GM23338 (cell line): ENCODE measurements around the gene OR4E1. TPM values are rescaled to one million over a fixed set of nuclear protein-coding genes. Genes with fewer than 3 reads are reported as not detected.

Experiments used
- ATAC-seq: fragments of 200-7000 bp; cut with Tn5 transposase; 3 replicates; pipeline ENCODE4 v1.9.1; 2020
- DNase-seq: peaks from one replicate; pipeline ENCODE4 v3.0.0-alpha.2; 2015; ENCODE audit warnings: low spot score
- H2AFZ ChIP-seq: fragments of 200-600 bp; sonication (generic); 2 replicates; pipeline ENCODE4 v1.8.0; 2016; ENCODE audit warnings: antibody characterized with exemption, mild to moderate bottlenecking, moderate library complexity
- H3F3A ChIP-seq: fragments of 200-600 bp; sonication (generic); replicated peaks from 2 replicates; pipeline ENCODE4 v1.8.0; 2017; ENCODE audit warnings: antibody characterized with exemption, mixed run types, low read depth
- H3K27ac ChIP-seq: fragments of 200-600 bp; sonication (generic); 2 replicates; pipeline ENCODE4 v1.6.1; 2016; ENCODE audit warnings: low read depth
- H3K27me3 ChIP-seq: fragments of 200-600 bp; sonication (generic); 2 replicates; pipeline ENCODE4 v1.8.0; 2016; ENCODE audit warnings: mild to moderate bottlenecking, mixed run types, moderate library complexity; ENCODE audit not compliant: insufficient read depth
- H3K36me3 ChIP-seq: fragments of 200-600 bp; sonication (generic); 2 replicates; pipeline ENCODE4 v1.8.0; 2016; ENCODE audit warnings: mild to moderate bottlenecking; ENCODE audit not compliant: insufficient read depth
- H3K4me1 ChIP-seq: fragments of 200-600 bp; sonication (generic); 2 replicates; pipeline ENCODE4 v1.8.0; 2016; ENCODE audit warnings: mild to moderate bottlenecking, moderate library complexity; ENCODE audit not compliant: insufficient read depth
- H3K4me2 ChIP-seq: fragments of 200-600 bp; sonication (generic); 2 replicates; pipeline ENCODE4 v1.7.1; 2017; ENCODE audit warnings: mixed run types
- H3K4me3 ChIP-seq: fragments of 200-600 bp; sonication (generic); 2 replicates; pipeline ENCODE4 v1.6.1; 2016; ENCODE audit warnings: mixed run types
- H3K79me2 ChIP-seq: fragments of 200-600 bp; sonication (generic); replicated peaks from 2 replicates; pipeline ENCODE4 v1.8.0; 2017; ENCODE audit warnings: mild to moderate bottlenecking; ENCODE audit not compliant: insufficient read depth
- H3K9me2 ChIP-seq: fragments of 200-600 bp; sonication (generic); 2 replicates; pipeline ENCODE4 v1.8.0; 2017; ENCODE audit not compliant: insufficient read depth
- H4K20me1 ChIP-seq: fragments of 200-600 bp; sonication (generic); replicated peaks from 2 replicates; pipeline ENCODE4 v1.8.0; 2017; ENCODE audit warnings: mild to moderate bottlenecking; ENCODE audit not compliant: insufficient read depth
- H3K27ac Mint-ChIP-seq: 2 replicates; pipeline ENCODE4 v1.8.0; 2020; ENCODE audit warnings: inconsistent platforms, mild to moderate bottlenecking, moderate library complexity, mixed read lengths
- H3K27me3 Mint-ChIP-seq: 3 replicates; pipeline ENCODE4 v1.8.0; 2022; ENCODE audit warnings: low read depth, mild to moderate bottlenecking, moderate library complexity, mixed read lengths, inconsistent platforms; ENCODE audit not compliant: insufficient read depth, poor library complexity
- H3K36me3 Mint-ChIP-seq: 3 replicates; pipeline ENCODE4 v1.8.0; 2021; ENCODE audit warnings: low read depth, mild to moderate bottlenecking, inconsistent platforms, moderate library complexity, mixed read lengths
- H3K4me1 Mint-ChIP-seq: 3 replicates; pipeline ENCODE4 v1.8.0; 2020; ENCODE audit warnings: mild to moderate bottlenecking, inconsistent platforms, mixed read lengths
- H3K4me3 Mint-ChIP-seq: 3 replicates; pipeline ENCODE4 v1.8.0; 2021; ENCODE audit warnings: moderate library complexity, mild to moderate bottlenecking, inconsistent platforms, mixed read lengths
- H3K9me3 Mint-ChIP-seq: 3 replicates; pipeline ENCODE4 v1.8.0; 2020; ENCODE audit warnings: moderate library complexity, mild to moderate bottlenecking, inconsistent platforms, mixed read lengths
- ETS1 ChIP-seq: IDR thresholded peaks from 2 replicates; pipeline ENCODE4 v1.6.1; 2016; ENCODE audit warnings: antibody characterized with exemption
- polyA plus RNA-seq: library from polyadenylated mRNA; unstranded; fragments of >200 nt; fragmentation: Nextera tagmentation; extraction: Ambion mirVana; gene quantifications from 2 replicates; pipeline ENCODE4 v1.2.1, GENCODE V29; 2016
- small RNA-seq: library from RNA; depleted of rRNA; stranded (forward); fragments of <200 nt; gene quantifications from one replicate; pipeline ENCODE3, GENCODE V24; 2014; ENCODE audit warnings: low replicate concordance
- total RNA-seq: library from RNA; depleted of rRNA; stranded (reverse); fragments of >200 nt; shearing (Covaris generic); gene quantifications from 2 replicates; pipeline ENCODE4 v1.2.3, GENCODE V29; 2014; rRNA removed

OR4E1 gene
- total and polyA plus RNA-seq, 2 experiments from 2014 or later = not detected

DNA sequence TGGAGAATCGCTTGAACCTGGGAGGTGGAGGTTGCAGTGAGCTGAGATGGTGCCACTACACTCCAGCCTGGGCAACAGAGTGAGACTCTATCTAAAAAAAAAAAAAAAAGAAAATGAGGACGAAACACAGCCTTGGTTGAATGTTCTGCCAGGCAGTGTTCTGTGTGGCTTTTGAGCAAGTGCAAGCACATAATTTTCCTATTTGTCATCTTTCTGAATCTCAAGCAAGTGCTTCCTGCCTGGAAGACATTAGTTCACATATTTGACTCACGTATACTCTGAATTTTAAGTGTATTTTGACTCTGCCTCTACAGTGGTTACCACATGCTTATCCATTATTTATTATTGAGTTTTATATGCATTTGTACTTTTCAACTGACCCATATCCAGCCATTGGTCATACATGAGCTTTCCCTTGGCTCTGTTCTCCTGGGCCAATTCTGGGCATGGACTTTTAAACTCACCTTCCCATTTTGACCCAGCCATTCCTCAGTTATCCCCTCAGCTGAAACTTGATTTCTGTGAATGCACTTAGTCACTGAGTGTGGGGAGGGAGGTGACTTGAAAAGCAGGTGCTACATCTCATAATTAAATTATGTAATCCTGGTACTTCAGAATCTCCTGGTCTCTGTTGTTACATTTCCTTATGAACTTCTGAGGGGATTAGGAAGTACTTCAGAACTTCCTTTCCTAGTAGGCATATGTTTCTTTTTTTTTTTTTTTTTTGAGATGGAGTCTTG, 47.0 kb downstream of the OR4E1 start:
- no peak overlapping the region for H3K4me3 Mint-ChIP-seq
- no peaks in the 10 kb centered on the region for H3K36me3 ChIP-seq
- no peak overlapping the region for H3K27ac ChIP-seq
- no peaks in the 10 kb centered on the region for H3K4me1 ChIP-seq
- H3K4me3 ChIP-seq = no peak overlapping the region
- no peaks in the 10 kb centered on the region for H3K36me3 Mint-ChIP-seq
- TF ChIP-seq ETS1 = no peak
- DNase-seq (no peak), ATAC-seq (no peak)
- 0 out of 2 replicates have a peak, but pooled peaks cover 8% of the 10 kb centered on the region for H3K9me2 ChIP-seq
- H2AFZ ChIP-seq = no peak overlapping the region
- peaks cover 8% of the 10 kb centered on the region; the same call in 2 of the 3 replicates for H3K4me1 Mint-ChIP-seq
- no peaks in the 10 kb centered on the region for H3F3A ChIP-seq
- no peak overlapping the region for H3K27ac Mint-ChIP-seq
- no peaks in the 10 kb centered on the region for H3K27me3 Mint-ChIP-seq
- H3K4me2 ChIP-seq = no peak overlapping the region
- no peaks in the 10 kb centered on the region for H4K20me1 ChIP-seq
- H3K27me3 ChIP-seq = no peaks in the 10 kb centered on the region
- no peaks in the 10 kb centered on the region for H3K9me3 Mint-ChIP-seq
- no peaks in the 10 kb centered on the region for H3K79me2 ChIP-seq

Small RNAs within 50 kb of the gene (small RNA-seq; reads per million reads assigned to genes)
- not detected for gene AC243972.3

Other genes starting within 250 kb of the OR4E1 start
- gene CHD8, start 217.7 kb downstream of the OR4E1 start, total RNA-seq = 97.2 and 129 TPM in 2 replicates
- 95.5 and 96.2 TPM in 2 replicates for gene CHD8, start 217.7 kb downstream of the OR4E1 start, polyA plus RNA-seq
- gene RAB2B, start 196.9 kb downstream of the OR4E1 start, total RNA-seq = 29.9 and 35.7 TPM in 2 replicates
- 11.7 and 12.9 TPM in 2 replicates for gene RAB2B, start 196.9 kb downstream of the OR4E1 start, polyA plus RNA-seq
- gene TOX4, start 196.6 kb downstream of the OR4E1 start, total RNA-seq = 37.2 and 45.6 TPM in 2 replicates
- gene TOX4, start 196.6 kb downstream of the OR4E1 start, polyA plus RNA-seq = 67.1 and 72.8 TPM in 2 replicates
- gene METTL3, start 162.5 kb downstream of the OR4E1 start, total RNA-seq = 125 and 140 TPM in 2 replicates
- 87.0 and 100 TPM in 2 replicates for gene METTL3, start 162.5 kb downstream of the OR4E1 start, polyA plus RNA-seq
- 256 and 281 TPM in 2 replicates for gene SALL2, start 147.5 kb downstream of the OR4E1 start, total RNA-seq
- 121 TPM in 2 replicates for gene SALL2, start 147.5 kb downstream of the OR4E1 start, polyA plus RNA-seq
- not detected in 2 replicates for gene OR10G3, start 93.7 kb downstream of the OR4E1 start, total RNA-seq
- not detected in 2 replicates for gene OR10G3, start 93.7 kb downstream of the OR4E1 start, polyA plus RNA-seq
- not detected in 2 replicates for gene OR10G2, start 38.9 kb downstream of the OR4E1 start, total RNA-seq
- gene OR10G2, start 38.9 kb downstream of the OR4E1 start, polyA plus RNA-seq = not detected in 2 replicates
- gene OR4E2, start 20.0 kb downstream of the OR4E1 start, total RNA-seq = not detected in 2 replicates
- gene OR4E2, start 20.0 kb downstream of the OR4E1 start, polyA plus RNA-seq = not detected in 2 replicates